Hematopoietic multipotent progenitor cell treated with erythropoietin and hydrocortisone succinate and interleukin-3 and kit ligand, for 6 days (in vitro differentiated cells): ENCODE data around the gene SPON1.

Experiments
- DNase-seq: peaks from one replicate; pipeline ENCODE4 v3.0.0-alpha.2; 2015

Gene SPON1

DNA sequence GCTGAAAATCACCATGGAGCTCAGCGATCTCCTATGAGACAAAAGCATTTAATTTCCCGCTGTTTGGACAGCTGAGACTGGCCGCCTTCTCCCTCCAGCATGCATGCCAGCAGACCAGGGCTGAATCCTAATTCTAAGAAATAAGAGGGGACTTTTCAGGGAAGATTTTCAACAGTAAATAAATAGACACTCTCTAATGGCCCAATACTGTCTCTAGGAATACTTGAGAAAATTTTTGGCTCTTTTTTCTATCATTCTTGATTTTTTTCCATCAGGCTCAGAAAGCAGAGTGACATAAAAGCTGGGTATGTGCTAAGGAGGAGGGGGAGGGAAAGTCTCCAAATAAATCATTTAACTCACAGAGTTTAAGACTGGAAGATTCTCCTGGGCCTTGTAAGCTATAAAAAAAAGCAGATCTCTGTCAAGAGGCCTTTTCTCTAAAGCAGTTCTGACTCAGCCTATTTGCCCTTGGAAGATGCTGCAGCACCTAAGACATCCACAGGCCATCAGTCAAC is 17.6 kb upstream of the SPON1 start:
- no peak for DNase-seq

DNA sequence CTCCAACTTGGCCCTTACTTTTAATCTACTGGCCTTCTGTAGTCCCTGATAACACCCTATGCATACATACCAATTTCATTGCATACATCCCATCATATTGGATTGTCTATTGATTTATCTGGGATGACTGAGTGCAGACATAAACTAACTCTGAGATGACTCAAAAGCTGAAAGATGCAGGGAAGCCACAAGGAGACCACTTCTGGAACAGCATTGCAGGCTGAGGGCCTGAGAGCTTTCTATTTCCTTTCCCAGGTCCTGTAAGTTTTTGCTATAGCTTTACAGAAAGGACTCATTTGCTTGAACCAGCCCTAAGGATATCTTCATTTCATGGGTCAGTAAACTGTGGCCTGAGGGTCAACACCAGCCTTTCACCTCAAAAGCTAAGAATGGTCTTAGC is 15.1 kb upstream of the SPON1 start:
- no peak for DNase-seq

DNA sequence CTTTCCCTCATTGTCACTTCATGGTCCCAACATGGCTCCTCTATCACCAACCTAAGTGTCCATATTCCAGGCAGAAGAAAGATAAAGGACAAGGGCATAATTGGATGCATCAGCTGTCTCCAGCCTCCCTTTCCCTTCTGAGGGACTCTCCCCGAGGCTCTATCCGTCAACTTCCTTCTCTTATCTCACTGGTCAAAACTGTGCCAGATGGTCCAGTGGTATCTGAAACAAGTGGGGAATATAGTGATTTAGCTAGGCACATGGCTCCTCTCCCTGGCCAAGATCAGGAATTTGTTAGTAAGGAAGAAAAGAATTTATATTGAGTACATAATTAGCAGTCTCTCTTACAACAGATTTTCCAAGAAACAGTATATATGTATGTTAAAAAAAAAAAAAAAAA is 12.6 kb upstream of the SPON1 start:
- no peak for DNase-seq

DNA sequence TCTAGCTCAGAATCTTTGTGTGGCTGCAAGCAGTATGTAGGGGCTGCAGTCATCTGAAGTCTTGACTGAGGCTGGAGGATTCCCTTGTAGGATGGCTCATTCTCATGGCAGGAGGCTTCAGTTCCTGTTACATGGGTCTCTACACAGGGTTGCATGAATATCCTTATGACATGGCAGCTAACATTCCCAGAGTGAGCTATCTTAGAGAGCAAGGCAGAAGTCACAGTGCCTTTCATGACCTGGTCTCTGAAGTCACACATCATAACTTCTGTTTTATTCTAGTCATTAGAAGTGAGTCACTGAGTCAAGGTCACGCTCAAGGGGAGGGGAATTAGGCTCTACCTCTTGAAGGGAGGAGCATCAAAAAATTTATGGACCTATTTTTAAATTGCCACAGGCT is 10.3 kb upstream of the SPON1 start:
- DNase-seq = no peak

DNA sequence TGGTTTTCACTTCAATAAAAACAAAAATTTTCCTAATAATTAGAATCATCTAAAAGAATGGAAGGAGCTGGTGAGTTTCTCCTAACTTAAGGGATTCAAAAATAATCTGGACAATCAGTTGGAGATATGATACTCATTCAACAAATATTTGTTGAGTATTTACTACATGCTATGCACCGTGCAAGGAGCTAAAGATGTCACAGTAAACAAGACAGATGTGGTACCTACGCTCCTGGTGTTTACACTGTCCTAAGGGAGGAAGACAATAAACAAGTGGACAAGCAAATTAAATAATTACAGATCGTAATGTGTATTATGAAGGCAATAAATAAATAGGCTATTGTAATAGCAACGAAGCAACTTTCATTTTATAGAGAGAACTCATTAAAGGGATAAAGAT is 9.9 kb upstream of the SPON1 start:
- DNase-seq = no peak

DNA sequence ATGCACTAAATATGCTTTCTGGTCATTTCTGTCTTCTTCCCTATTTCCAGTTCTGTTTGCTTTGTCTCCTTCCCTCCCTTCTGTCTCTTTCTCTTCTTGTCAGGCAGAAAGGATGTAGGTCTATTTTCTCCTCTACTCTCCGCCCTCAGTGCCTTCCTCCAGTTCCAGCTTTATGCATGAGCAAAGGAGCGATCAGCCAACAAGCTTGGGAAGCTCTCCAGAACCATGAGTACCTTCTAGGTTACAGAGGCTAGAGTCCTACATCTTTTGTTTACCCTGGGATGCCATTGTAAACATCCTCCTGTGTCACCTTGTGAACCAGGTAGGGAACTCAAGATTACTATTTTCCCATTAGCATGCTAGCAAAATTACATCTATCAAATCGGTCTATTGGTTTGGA is 7.9 kb upstream of the SPON1 start:
- no peak for DNase-seq

DNA sequence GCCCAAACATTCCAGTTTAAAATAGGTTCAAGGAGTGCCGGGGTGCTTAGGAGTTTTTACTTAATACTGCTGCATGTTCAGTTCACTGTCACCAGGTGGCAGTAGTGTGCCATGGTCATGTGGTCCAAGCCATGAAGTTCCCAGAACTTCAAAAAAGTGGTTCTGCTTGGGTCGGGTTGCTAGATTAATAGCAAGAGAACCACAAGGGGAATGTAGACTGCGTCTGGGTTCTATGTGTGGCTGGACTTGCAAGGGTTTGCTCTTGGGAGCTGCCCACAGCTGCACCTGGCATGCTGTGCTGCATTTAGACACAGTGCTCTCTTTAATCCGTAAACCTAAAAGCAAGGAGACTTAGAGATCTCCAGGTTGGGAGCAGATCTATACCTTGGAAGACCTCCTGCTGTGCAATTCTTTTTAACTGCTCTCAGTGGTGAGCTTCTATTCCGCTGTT is 6.5 kb upstream of the SPON1 start:
- peak; percentile 73 for DNase-seq

DNA sequence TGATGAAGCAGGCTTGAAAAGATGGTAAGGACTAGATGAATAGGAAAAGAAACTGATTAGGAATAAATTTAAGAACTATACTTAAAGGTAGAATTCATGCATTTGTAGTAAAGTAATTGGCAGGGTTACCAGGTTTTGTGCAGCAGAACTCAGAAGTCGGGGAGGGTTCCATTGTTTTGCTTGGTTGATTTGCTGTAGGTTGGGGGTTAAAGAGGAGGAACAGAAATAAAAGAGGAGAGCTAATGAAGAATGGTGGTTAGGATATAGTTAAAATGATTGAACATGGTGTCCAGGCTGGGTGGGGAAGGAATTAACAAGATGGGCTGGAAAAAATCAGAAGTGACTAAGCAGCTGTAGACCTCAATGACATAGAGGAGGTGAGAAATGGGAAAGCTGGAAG is 5.5 kb upstream of the SPON1 start:
- no peak for DNase-seq

DNA sequence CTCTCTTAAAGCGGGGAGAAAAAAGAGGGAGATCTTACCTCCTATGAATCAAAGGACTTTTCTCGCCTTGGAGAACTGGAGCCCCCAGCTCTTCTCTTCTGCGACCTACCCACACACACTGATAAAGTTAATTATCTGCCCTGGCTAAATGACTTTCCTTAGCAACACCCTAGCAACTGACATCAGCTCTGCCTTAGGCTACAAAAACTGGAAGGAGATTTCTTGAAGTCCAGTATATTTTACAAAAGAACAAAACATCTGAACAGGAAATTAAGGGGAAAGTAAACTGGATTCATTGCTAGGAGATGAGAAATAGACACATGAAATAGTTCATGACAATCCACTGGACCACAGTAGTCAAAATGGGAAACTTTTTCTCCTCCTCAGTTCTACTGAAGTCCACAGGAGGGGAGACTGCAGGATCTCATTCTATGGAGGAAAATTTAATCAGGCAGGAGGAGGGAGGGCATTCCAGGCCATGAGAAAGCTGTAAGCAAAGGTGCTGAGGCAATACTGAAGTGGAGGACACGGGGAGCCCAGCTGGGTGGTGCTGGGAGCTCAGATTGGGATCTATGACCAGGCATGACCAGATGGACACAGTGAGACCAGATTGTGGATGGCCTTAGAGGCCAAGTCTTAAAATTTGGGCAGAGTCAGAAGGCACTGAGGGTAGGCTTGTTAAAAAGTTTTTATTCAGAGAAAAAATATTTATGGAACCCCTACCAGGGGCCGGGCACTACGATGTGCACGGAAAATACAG is 3.7 kb upstream of the SPON1 start:
- no peak for DNase-seq

DNA sequence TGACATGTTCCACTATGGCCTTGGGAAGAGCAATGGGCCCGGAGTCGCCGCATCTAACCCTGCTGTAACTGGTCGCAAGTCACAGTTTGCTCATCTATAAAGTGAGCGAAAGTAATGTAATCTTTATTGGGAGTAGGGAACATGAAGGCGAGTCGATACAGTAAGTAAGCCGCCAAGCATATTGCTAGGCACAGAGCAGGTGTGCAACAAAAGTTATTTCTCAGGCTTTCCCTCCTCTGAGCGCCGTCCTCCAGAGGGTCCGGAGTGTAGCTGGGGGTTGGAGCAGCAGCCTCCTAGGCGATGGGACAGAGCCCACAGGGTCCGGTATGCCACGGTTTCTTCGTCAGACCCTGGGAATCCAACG is 343 bp upstream of the SPON1 start:
- no peak for DNase-seq

DNA sequence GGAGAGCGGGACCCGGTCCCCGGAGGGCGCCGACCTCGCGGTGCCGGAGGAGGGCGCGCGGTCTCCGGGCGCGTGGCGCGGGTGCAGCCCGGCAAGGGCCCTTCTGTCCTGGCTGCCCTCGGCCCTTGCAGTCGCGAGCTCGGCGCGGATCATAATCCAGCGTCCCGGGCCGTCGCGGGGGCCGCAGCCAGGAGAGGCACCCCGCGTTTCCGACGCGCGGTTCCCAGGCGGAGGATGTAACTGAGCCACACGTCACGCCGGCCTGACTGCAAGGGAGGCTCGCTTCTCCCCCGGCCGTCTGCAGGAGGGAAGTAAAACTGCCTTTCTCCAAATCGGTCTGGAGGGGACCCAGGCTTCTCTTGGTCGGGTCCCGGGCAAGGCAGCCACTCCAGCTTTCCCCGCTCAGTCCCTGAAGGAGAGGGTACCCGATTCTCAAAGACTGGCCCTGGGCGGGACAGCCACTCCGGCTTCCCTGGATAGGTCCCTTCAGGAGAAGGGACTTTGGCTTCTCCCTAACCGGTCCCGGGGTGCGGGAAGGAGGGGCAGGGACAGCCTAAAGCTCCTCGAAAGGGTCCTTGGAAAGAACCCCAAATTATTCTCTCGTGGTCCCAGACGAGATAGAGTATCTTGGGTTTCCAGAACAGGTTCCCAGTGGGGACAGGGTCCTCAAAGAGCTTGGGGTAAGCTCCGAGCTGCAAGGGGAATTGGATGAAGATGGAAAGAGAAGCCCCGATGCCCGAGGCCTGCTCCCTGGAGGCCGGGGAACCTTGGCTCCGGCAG is 836 bp downstream of the SPON1 start:
- no peak for DNase-seq

DNA sequence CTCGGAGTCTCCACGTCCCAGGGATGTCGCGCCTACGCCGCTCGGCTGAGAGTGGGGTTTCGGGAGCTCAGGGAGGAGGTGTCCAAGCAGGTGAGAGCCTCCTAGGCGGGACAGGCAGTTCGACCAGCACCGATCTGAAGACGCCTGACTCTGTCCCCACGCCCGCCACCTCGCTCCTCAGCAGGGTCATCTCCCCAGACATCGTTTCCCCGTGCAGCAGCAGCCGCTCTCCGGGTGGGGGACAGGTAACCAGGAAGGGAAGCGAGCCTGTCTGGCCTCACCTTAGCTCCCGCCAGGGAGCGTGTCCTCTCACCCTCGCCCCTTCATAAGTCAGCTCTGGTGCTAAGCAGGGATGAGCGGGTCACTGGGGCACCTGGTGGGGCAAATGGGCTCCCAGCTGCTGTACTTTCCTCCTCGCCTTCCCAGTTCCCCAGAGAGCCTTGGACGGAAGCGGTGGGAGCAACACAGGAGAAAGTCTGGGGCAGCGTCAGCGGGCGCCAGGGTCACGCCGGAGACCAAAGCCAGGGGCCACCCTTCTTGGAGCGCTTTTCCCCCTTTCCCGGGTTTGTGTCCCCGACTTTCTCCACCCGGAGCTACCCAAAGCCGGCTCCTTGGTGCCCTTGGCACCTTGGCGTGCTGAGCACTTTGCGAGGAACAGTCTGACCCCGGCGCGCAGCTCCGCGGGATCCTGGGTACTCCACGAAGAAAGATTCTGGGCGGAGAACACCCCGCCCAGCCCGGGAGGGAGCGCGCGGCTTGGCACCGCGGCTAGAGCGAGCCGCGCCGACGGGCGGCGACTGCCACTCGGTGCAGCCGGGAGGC is 1.6 kb downstream of the SPON1 start:
- DNase-seq = no peak

DNA sequence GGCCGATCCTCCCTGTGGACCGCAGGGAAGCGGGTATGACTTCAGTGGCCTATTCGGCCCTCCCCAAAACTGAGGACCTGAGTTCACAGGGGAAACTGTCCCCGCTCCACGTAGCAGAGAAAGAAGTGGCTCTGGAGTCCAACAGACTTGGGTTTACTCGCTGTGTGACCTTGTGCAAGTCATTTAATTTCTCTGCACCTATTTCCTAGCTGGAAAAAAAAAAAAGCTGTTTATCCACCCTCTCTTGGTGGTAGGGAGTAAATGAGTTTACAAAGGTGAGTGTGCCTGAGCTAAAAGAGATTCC is 2.2 kb downstream of the SPON1 start:
- no peak for DNase-seq

DNA sequence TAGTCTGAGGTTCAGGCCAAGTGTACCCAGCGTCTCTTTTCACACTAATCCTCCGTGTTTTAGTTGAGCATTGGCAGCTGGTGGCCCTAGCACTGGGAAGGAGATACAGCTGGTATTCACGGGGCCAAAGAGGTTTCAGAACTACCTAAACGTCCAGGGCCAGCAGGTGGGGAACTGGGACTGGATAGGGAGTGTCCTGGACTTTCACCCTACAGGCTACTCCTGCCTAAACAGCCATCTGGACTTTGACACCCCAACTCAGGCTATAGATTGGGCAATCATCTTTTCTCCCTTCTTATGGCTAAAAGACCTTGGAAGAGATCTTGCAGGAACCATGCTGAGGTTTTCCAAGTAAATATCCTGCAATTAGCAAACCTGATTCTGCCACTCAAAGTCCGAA is 2.8 kb downstream of the SPON1 start:
- no peak for DNase-seq

DNA sequence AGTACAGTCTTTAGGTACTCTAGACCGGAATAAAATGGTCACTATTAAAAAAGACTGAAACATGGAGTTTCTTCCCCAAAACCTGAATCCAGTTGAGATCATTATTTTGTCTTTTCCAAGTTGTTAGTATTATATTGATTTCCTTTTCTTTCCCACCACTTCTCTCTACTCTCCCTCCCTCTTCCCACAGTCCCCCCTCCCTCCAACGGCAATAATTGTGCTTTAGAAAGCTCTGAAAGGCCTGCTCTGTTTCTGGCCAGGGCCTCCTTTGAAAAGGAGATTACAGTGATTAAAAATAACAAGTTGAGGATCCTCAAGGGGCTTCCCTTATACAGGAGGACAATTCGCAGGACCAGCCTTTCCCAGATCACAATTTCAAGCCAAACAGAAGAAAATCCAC is 3.5 kb downstream of the SPON1 start:
- no peak for DNase-seq

DNA sequence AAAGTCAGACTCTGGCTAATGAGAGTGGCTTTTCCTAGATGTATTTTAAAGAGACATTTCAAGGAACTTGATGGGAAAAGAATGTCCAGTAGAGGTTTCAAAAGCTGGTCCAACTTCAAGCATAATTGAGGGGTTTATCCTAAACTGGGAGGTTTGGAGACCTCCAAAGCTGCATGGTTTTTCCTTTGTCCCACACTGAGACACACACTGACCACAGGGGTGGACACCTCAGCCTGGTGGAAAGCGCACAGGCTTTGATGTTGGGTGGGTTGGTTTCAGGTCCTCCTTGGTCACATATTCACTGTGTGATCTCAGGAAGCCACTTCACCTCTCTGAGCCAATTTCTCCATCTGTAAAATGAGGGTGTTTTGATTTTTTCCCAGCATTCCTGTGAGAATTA is 4.0 kb downstream of the SPON1 start:
- DNase-seq = no peak

DNA sequence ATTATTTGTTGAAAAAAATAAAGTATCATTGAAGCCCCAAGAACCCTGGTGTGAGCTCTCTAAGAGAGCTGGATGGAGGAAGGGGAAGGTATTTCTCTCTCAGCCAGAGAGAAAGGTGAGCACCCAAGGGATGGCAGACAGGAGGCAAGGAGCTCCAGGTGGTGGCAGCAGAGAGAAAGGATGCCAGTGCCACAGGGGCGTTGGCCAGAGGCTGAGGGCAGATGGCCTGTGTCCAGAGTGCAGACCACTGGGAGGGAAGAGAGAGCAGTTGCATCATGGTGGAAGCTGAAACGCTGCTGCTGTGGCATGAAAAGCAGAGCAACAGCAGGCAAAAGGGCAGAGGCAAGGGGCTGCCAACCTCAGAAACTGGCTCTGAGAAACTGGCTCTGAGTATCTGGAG is 8.5 kb downstream of the SPON1 start:
- no peak for DNase-seq

DNA sequence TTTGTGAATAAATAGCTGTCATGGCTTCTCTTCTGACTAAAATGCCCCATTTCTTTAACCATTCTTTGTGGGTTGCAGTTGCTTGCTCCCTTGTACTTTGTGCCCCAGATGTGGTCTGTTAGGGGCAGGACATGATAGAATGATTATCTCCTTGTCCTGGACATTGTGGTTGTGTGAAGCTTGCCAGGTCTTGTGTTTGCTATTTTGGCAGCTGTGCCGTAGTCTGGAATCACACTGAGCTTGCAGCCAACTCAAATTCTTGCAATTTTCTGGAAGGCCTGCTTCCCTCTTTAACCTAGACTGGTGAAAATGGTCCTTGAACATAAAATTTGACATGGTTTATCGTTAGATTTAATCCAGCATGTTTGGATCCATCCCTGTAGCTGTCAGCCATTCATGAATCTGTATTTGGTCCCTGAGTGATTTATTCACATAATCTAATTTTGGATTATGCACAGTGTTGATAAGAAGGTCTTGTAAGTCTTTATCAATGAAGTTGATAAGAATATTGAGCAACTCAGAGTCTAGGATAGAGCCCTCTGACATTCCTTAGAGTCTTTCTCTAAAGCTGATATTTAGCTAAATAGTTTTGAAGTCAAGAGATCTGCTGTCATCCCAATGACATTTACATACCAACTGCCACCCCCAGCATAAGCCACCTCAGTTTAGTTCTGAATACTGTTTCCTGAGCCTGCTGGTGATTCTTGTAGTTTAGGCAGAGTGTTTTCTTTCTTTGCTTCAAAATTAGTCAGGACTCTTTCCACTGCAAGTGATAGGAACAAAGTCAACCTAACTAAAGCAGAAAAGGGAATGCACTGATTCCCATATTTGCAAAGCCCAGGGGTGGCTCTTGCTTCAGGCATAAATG is 9.8 kb downstream of the SPON1 start:
- no peak for DNase-seq

DNA sequence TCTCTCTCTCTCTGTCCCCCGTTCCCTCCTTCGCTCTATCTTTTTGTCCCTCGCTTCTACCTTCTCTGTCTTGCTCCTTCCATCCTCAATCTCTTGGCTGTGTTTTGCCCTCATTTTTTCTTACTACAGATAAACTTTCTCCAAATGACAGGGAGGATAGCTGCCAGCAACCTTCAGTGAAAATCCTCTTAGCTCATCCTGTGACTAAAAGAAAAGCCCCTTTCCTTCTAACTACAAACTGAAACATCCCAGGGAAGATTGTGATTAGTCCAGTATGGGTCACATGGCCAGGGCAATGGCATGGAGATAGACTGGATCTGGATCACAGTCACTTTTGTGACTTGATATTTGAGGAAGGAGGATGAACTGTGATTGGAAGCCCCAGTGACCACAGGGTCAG is 10.4 kb downstream of the SPON1 start:
- DNase-seq = no peak

DNA sequence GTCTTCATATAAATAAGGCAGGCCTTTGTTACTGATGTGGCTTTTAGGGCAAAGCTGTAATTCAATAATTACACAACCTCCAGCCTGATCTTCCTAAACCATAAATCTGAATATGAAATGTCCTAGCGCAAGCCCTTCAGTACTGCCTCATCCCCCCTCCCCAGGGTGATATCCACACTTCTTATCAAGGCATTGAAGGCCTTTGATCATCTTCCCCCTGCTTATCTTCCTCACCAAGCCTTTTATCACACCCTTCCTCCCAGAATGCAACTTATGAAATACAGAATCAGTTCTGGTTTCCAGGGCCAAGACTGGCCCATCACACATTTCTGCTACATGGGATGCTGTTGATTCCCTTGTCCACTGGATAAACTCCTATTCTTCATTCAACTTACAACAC is 12.1 kb downstream of the SPON1 start:
- DNase-seq = no peak

DNA sequence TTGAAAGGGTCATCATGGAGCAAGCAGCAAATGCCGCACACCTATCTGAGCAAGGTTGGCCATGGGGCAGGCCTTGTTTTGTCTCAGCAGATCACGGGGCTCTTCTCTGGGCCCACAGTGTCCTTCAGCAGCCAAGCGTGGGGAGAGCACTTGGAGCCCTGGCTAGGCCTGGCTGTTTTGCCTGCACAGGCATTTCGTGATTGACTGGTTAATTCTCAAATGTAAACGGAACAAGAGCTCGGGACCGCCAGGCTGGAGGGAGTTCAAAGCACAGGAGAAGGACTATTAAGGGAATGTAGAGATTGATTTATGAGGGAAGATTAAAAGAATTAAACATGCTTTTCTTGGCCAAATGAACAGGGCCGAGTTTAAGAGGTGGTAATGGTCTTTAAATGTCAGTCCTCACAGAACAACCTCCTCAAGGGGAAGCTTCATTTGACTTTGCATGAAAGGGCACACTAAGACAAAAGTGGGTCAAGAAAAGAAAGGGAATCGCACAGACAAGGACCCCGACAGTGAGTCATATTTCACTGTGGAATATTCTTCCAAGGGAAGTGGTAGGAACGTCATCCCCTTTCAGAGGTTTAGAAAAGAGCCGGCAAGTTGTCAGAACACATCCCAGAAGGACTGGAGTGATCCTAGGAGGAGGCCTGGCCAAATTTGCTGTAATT is 20.7 kb downstream of the SPON1 start:
- no peak for DNase-seq
